Activated naive CD8-positive, alpha-beta T cell treated with anti-CD3 and anti-CD28 coated beads, Interleukin-2, amount 50 U/mL, for 24 hours (primary cell): Measurements from ENCODE around the gene GPAT3.
"Not testable (repeated sequence)": the region's sequence is repeated elsewhere in the genome, so short reads cannot be mapped to it uniquely, and the experiment has no call there.

Experiments used
- ATAC-seq: fragments of 150-1000 bp; cut with Tn5 transposase; one replicate; pipeline ENCODE4 v1.10.0; 2021
- DNase-seq: peaks from one replicate; pipeline ENCODE4 v3.0.0; 2021
- H3K27ac Mint-ChIP-seq: one replicate; pipeline ENCODE4 v1.8.0; 2021; ENCODE audit warnings: mild to moderate bottlenecking, mixed read lengths
- H3K27me3 Mint-ChIP-seq: one replicate; pipeline ENCODE4 v1.8.0; 2021; ENCODE audit warnings: mixed read lengths
- H3K36me3 Mint-ChIP-seq: one replicate; pipeline ENCODE4 v1.8.0; 2021; ENCODE audit warnings: low read depth, mixed read lengths
- H3K4me1 Mint-ChIP-seq: one replicate; pipeline ENCODE4 v1.8.0; 2021; ENCODE audit warnings: mixed read lengths
- H3K4me3 Mint-ChIP-seq: one replicate; pipeline ENCODE4 v1.8.0; 2021; ENCODE audit warnings: mild to moderate bottlenecking, moderate library complexity, mixed read lengths
- H3K9me3 Mint-ChIP-seq: one replicate; pipeline ENCODE4 v1.8.0; 2021; ENCODE audit warnings: mixed read lengths

Gene GPAT3

DNA sequence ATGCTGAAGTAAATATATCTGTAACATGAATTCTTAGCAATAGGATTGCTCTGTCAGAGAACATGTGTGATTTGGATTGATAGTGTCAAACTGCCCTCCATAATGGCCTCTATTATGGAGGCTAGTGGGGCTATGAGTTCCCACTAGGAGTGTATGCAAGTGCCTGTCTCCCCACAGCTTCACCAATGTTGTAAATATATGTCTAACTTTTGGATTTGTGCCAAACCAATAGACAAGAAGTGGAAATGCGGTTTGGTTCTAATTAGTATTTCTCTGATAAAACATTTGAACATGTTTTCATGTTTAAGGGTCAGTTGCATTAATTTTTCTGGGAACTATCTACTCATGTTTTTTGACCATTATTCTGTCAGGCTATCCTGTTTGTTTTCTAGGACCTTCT, 28.1 kb downstream of the GPAT3 start:
- H3K27ac Mint-ChIP-seq = no peak overlapping the region
- no peak for DNase-seq
- no peak for ATAC-seq
- H3K4me3 Mint-ChIP-seq = no peak overlapping the region
- no peaks in the 10 kb centered on the region for H3K9me3 Mint-ChIP-seq
- peaks cover 9% of the 10 kb centered on the region for H3K4me1 Mint-ChIP-seq
- no peaks in the 10 kb centered on the region for H3K36me3 Mint-ChIP-seq
- no peaks in the 10 kb centered on the region for H3K27me3 Mint-ChIP-seq

DNA sequence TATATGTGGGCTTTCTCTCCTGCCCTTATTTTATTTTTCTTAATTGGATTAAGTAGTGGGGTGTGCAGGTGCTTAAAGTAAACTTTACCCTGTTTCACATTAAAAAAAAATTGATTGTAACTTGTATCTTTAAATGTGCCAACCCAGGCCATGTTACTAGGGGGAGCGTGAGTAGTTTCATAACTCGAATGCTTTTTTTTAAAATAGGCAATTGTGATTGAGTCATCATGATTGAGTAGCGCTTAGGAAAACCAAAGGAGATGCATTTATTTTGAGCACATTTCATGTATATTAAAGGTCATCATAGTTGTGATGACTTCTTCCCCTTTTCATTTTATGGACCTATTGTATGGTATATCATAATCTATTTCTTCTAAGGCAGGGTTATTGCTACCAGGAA, 32.2 kb downstream of the GPAT3 start:
- H3K9me3 Mint-ChIP-seq = no peaks in the 10 kb centered on the region
- H3K27ac Mint-ChIP-seq = no peak overlapping the region
- H3K36me3 Mint-ChIP-seq = no peaks in the 10 kb centered on the region
- H3K4me3 Mint-ChIP-seq = no peak overlapping the region
- no peak for DNase-seq
- H3K27me3 Mint-ChIP-seq = no peaks in the 10 kb centered on the region
- no peaks in the 10 kb centered on the region for H3K4me1 Mint-ChIP-seq
- no peak for ATAC-seq

DNA sequence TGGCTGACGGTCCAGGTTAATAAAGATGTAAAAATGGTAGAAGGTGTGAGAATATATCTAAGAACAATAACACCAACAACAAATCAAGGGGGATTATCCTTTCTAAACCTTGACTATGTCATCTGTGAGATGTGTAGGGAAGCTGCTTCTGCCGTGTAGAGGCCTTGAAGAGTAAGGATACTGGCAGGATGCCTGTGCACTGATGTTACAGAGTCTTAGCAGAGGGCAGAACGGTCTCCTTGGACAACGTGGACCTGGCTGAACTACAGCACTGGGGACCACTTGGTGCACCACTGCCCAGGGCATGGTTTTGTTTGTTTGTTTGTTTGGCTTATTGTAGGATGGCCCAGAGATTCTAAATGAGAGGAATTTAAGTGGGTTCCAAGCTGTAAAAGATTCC, 33.5 kb downstream of the GPAT3 start:
- Mint-ChIP-seq H3K4me3 (no peak overlapping the region), H3K36me3 (no peaks in the 10 kb centered on the region), H3K4me1 (peaks cover 4% of the 10 kb centered on the region), H3K9me3 (no peaks in the 10 kb centered on the region), H3K27me3 (no peaks in the 10 kb centered on the region), H3K27ac (no peak overlapping the region)
- DNase-seq (no peak), ATAC-seq (no peak)

DNA sequence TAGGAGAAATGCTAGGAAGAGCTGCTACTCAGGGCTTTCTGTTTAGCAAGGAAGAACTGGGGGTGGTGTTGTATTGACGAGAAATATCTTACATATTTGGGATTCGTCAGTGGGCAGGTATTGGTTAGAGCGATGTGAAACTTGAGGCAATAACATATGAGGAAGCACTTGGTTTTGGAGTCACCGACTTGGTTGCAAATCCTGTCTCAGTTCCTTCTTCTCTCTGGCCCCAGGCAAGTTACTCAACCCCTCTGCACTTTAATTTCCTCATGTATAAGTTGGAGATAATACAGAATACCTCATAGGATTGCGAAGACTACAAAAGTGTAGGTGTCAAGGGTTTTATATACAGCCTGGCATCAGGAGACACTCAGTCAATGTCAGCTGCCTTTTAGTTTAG, 34.1 kb downstream of the GPAT3 start:
- no peak overlapping the region for H3K27ac Mint-ChIP-seq
- H3K4me3 Mint-ChIP-seq = no peak overlapping the region
- DNase-seq (no peak), ATAC-seq (no peak)
- no peaks in the 10 kb centered on the region for H3K36me3 Mint-ChIP-seq
- no peaks in the 10 kb centered on the region for H3K27me3 Mint-ChIP-seq
- H3K9me3 Mint-ChIP-seq = no peaks in the 10 kb centered on the region
- peaks cover 4% of the 10 kb centered on the region for H3K4me1 Mint-ChIP-seq

DNA sequence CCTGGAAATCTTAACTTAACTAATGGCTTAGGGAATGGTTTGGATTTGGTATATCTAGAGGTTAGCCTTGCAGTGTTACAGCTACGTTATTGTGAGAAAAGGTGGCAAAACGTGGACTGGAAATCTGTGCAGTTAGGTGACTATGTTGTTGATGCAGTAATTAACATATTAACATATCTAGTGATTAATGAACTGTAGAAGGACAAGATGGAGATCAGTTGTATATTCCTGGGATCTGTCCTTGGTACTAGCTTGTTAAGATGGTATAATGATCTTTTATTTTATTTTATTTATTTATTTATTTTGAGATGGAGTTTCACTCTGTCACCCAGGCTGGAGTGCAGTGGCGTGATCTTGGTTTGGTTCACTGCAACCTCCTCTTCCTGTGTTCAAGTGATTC, 36.9 kb downstream of the GPAT3 start:
- H3K27ac Mint-ChIP-seq = no peak overlapping the region
- H3K27me3 Mint-ChIP-seq = no peaks in the 10 kb centered on the region
- no peak overlapping the region for H3K4me3 Mint-ChIP-seq
- no peaks in the 10 kb centered on the region for H3K36me3 Mint-ChIP-seq
- no peaks in the 10 kb centered on the region for H3K9me3 Mint-ChIP-seq
- H3K4me1 Mint-ChIP-seq = peaks cover 4% of the 10 kb centered on the region
- no peak for ATAC-seq
- no peak for DNase-seq

DNA sequence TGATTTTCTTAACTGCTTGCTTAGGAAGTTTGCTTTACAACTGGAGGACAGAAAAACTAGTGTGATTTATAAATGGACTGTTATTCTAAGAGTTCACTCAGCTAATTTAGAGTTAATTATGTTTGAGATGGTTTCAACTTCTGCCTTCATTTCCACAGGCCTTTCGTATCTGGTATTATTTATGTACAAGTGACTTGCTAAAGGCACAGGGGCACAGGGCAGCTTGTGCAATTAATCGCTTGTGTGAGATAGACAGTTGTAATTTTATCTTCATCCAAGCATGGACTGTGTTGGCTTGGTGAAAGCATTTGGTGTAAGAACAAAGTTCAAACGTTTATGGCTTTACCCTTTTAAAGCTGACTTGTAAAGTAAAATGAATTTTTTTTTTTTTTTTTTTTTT, 38.3 kb downstream of the GPAT3 start:
- ATAC-seq (no peak), DNase-seq (no peak)
- Mint-ChIP-seq H3K4me1 (peaks cover 4% of the 10 kb centered on the region), H3K36me3 (no peaks in the 10 kb centered on the region), H3K4me3 (no peak overlapping the region), H3K27ac (no peak overlapping the region), H3K9me3 (no peaks in the 10 kb centered on the region), H3K27me3 (no peaks in the 10 kb centered on the region)

DNA sequence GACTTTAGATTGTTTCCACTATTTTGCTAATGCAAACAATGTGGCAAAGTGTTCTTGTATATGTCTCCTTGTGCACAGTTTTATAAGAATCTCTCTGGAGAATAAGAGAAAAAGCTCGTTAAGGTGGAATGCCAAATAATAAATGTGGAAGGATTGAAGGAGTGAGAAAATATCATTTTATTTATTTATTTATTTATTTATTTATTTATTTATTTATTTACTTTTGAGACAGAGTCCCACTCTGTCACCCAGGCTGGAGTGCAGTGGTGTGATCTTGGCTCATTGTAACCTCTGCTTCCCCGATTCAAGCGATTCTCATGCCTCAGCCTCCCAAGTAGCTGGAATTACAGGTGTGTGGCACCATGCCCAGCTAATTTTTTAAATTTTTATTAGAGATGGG, 40.3 kb downstream of the GPAT3 start:
- H3K4me3 Mint-ChIP-seq, DNase-seq, H3K27me3 Mint-ChIP-seq, H3K27ac Mint-ChIP-seq, H3K36me3 Mint-ChIP-seq, H3K9me3 Mint-ChIP-seq, ATAC-seq, H3K4me1 Mint-ChIP-seq: not testable (repeated sequence)

DNA sequence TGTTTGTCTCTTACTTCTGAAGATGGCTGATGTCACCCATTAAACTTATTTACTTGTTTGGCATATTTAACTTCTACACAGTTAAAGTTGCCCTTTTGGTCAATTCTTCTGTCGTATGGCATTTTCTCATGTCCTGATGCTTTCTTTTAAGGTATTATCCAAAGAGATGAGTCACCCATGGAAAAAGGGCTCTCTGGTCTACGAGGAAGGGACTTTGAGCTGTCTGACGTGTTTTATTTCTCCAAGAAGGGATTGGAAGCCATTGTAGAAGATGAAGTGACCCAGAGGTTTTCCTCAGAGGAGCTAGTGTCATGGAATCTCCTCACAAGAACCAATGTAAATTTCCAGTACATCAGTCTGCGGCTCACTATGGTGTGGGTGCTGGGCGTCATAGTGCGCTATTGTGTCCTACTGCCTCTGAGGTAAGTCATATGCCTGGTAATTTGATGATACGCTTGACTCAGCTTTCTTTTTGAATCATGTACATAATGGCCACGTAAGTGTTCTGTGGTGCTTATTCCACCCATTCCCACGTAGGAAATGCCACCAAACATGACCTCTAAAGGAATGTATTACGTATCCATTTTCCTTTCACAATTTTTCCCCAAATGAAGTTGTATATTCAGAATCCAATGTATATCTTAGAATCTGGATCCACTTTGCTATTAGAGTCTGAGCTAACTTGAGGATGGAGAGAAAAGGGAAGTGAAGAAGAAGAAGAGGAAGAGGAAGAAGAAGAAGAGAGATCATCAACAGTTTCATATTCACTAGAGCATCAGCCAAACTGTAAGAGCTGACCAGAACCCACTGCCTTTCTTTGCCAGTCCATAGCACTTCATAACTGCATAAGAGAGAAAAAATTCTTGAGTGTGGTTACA, 45.7 kb downstream of the GPAT3 start:
- Mint-ChIP-seq H3K27me3 (peaks cover 2% of the 10 kb centered on the region), H3K4me1 (peaks cover 5% of the 10 kb centered on the region), H3K4me3 (no peak overlapping the region), H3K27ac (no peak overlapping the region), H3K9me3 (no peaks in the 10 kb centered on the region), H3K36me3 (no peaks in the 10 kb centered on the region)
- peak; percentile 20 for ATAC-seq
- no peak for DNase-seq

DNA sequence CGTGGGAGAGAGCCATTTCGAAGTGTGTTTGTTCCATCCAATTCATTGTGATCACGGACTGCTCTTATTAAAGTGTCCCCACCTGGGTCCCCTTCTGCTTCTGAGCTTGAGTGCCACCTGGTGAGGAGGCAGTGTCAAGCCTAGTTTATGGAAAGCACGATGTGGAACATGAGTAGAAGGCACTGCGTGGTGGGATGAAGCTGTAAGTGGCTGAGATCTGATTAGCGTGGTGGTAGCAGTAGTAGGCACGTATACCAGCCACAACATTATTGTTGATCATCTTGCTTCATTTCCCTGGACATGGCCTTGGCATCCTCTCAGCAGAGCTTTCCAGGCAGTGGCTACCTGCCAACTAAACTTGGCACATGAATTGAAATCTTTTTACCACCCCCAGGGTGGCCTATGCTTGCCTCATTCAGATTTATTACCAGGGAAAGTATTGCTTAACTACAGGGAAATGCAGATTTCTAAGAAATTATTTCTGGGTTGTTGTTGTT, 46.4 kb downstream of the GPAT3 start:
- Mint-ChIP-seq H3K9me3 (no peaks in the 10 kb centered on the region), H3K36me3 (no peaks in the 10 kb centered on the region), H3K4me1 (peaks cover 5% of the 10 kb centered on the region), H3K27ac (no peak overlapping the region), H3K4me3 (no peak overlapping the region), H3K27me3 (peaks cover 2% of the 10 kb centered on the region)
- ATAC-seq = peak; percentile 43
- peak; percentile 7 for DNase-seq

DNA sequence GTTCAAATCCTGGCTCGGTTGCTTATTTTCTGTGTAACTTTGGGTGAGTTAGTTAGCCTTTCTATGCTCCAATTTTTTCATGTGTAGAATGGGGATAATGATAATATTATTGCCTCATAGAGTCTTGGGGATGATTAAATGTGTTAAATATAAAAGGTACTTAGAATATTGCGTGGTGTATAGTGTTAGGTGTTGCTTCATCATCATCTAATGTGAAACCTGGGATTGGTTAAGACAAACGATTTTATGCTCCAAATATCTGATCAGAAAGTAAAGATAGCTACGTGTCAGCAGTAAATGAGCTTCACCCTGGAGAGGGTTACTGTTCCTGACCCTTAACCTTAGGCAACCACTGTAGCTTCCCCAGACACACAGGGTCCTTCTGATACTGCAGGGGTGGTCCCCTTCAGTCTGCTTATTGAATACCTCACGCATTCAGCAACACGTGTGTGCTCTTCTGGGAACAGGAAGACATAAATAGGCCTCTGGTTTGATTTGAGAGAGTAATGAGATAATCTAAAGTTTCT, 50.1 kb downstream of the GPAT3 start:
- DNase-seq (no peak), ATAC-seq (no peak)
- no peaks in the 10 kb centered on the region for H3K9me3 Mint-ChIP-seq
- peaks cover 5% of the 10 kb centered on the region for H3K4me1 Mint-ChIP-seq
- H3K27me3 Mint-ChIP-seq = no peaks in the 10 kb centered on the region
- H3K4me3 Mint-ChIP-seq = no peak overlapping the region
- no peak overlapping the region for H3K27ac Mint-ChIP-seq
- no peaks in the 10 kb centered on the region for H3K36me3 Mint-ChIP-seq

DNA sequence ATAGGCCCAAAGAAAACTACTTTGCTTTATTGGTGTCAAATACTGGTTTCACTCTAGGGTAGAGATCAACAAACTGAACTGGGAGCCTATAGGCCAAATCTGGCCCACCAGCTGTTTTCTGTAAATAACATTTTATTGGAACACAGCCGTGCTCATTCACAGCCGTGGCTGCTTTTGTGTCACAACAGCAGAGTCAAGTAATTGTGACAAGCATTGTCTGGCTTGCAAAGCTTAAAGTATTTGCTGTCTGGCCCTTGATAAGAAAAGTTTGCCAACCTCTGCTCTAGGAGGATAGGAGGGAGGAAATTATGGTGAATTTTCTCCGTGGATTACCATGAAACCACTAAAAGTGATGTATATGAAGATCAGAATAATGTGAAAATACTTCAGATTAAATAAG, 53.4 kb downstream of the GPAT3 start:
- ATAC-seq = no peak
- no peak overlapping the region for H3K4me3 Mint-ChIP-seq
- no peaks in the 10 kb centered on the region for H3K36me3 Mint-ChIP-seq
- no peak for DNase-seq
- H3K4me1 Mint-ChIP-seq = no peaks in the 10 kb centered on the region
- no peak overlapping the region for H3K27ac Mint-ChIP-seq
- peaks cover 7% of the 10 kb centered on the region for H3K9me3 Mint-ChIP-seq
- H3K27me3 Mint-ChIP-seq = no peaks in the 10 kb centered on the region

DNA sequence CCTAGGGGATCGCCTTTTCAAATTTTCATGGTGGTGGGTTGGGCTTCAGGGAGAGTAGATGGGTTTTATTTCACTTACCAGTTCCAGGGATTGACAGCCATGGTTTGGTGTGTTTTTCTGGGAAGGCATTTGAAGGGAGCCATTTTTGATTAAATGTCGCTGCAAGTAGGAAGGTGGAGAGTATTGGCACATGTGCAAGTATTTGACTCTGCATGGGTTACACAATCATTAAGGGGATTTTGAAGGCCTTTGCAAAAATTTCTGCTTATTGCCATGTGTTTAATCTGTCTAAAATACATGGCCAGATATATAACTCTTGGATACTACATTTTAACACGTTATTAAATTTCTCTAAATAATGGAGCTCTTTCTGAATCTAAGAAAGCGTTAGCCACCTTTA, 55.1 kb downstream of the GPAT3 start:
- Mint-ChIP-seq H3K4me3 (no peak overlapping the region), H3K9me3 (peaks cover 7% of the 10 kb centered on the region)
- no peak for ATAC-seq

DNA sequence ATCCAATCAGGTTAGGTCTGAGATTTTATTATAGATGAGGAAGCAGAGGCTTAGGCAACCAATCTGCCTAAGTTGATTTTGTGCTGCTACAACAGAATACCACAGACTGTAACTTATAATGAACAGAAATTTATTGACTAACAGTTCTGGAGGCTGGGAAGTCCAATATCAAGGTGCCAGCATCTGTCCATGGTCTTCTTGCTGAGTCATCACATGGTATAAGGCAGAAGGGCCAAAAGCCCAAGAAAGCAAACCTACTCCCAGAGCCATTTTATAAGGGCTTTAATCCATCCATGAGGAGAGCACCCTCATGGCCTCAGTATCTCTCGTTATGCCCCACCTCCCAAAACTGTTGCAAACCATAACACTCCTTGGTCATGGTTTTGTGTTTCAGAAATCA, 55.8 kb downstream of the GPAT3 start:
- H3K4me1 Mint-ChIP-seq = no peaks in the 10 kb centered on the region
- H3K27ac Mint-ChIP-seq = no peak overlapping the region
- no peaks in the 10 kb centered on the region for H3K36me3 Mint-ChIP-seq
- H3K9me3 Mint-ChIP-seq = peaks cover 7% of the 10 kb centered on the region
- ATAC-seq = no peak
- H3K27me3 Mint-ChIP-seq = no peaks in the 10 kb centered on the region
- DNase-seq = no peak
- H3K4me3 Mint-ChIP-seq = no peak overlapping the region

More for the DNA sequence above, 55.1 kb downstream of the GPAT3 start:
- Mint-ChIP-seq H3K27me3 (no peaks in the 10 kb centered on the region), H3K36me3 (no peaks in the 10 kb centered on the region), H3K4me1 (no peaks in the 10 kb centered on the region), H3K27ac (no peak overlapping the region)
- no peak for DNase-seq

DNA sequence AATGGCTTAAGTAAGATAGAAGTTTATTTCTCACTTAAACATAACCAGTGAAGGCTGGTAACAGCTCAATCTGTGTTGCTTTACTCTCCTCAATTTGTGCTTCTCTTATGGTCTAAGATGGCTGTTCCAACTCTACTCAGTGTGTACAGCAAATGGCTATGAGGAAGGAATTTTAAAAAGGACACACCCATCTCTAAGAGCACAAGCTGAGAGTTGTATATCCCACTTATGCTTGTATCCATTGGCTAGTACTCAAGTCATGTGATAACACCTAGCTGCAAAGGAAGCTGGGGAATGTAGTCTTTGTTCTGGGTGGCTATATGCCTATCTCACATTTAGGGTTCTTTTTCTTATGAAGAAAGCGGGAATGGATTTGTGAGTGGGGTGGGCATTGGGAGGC, 63.3 kb downstream of the GPAT3 start:
- peaks cover 2% of the 10 kb centered on the region for H3K36me3 Mint-ChIP-seq
- DNase-seq = no peak
- H3K4me1 Mint-ChIP-seq = no peaks in the 10 kb centered on the region
- no peaks in the 10 kb centered on the region for H3K27me3 Mint-ChIP-seq
- peaks cover 4% of the 10 kb centered on the region for H3K9me3 Mint-ChIP-seq
- H3K4me3 Mint-ChIP-seq = no peak overlapping the region
- H3K27ac Mint-ChIP-seq = no peak overlapping the region
- peak; percentile 63 for ATAC-seq

DNA sequence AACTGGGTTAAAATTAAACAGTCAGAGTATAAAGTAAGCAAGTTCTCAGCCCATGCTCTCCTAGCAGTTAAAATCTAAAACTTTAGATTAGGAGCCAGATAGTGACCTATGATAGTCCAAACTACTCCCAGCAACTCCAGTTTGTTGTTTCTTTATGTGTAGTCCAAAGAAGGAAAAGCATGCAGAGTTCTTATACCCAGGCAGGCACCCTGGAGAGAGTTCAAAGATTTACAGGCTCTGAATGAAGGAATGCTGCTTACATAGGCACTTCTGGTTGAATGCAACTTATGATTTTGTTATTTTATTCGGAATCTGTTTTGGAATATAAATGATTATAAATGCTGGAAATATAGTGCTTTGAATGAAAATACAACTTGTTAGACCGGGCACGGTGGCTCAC, 67.2 kb downstream of the GPAT3 start:
- Mint-ChIP-seq H3K4me3 (no peak overlapping the region), H3K4me1 (no peaks in the 10 kb centered on the region), H3K9me3 (peaks cover 4% of the 10 kb centered on the region), H3K27ac (no peak overlapping the region), H3K36me3 (peaks cover 2% of the 10 kb centered on the region), H3K27me3 (no peaks in the 10 kb centered on the region)
- ATAC-seq (no peak), DNase-seq (no peak)
